NCI-H146 treated with DMSO at 0.1 percent for 48 hours (cell line): ENCODE data around the gene PCDHA5.

Experiments used
- DNase-seq: peaks from one replicate; lab custom pipeline; 2025; ENCODE audit not compliant: unreplicated experiment; lab: John Stamatoyannopoulos, UW

PCDHA5 gene

DNA sequence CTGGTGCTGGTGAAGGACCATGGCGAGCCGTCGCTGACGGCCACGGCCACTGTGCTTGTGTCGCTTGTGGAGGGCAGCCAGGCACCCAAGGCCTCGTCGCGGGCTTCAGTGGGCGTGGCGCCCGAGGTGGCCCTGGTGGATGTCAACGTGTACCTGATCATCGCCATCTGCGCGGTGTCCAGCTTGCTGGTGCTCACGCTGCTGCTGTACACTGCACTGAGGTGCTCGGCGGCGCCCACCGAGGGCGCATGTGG, 36.5 kb downstream of the PCDHA5 start:
- no peak for DNase-seq

- no peak for DNase-seq
Measured at GRCh38 chr5:140862441-140863295, 41.3 kb downstream of the PCDHA5 start.

DNA sequence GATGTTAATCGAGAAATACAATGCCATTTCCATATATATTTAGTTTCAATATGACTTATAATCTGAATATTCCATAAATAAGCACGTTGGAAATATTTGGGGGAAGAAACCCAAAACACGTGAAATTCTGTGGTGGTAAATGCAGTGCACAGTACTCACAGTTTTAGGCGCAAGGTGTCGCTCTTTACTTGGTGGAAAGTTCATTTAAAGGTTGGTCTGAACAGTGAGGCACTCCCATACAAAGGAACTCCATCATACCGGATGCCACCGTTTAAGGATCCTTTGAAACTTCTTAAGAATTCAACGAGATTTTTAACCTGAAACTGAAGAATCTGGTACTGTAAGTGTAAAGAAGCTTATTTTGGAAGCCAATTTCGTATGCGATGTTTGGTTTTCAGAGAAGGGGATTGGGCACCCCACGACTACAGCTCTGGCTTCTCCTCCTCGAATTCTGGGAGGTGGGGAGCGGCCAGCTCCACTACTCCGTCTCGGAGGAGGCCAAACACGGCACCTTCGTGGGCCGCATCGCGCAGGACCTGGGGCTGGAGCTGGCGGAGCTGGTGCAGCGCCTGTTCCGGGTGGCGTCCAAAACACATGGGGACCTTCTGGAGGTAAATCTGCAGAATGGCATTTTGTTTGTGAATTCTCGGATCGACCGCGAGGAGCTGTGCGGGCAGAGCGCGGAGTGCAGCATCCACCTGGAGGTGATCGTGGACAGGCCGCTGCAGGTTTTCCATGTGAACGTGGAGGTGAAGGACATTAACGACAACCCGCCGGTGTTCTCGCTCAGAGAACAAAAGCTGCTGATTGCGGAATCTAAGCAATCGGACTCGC, 47.5 kb downstream of the PCDHA5 start, which contains the start of gene PCDHA11:
TSS of gene PCDHA11 (plus strand) at position 237 of the 834 bp plus-strand sequence. CDS start at position 384, 147 bp downstream.
- no peak for DNase-seq

DNA sequence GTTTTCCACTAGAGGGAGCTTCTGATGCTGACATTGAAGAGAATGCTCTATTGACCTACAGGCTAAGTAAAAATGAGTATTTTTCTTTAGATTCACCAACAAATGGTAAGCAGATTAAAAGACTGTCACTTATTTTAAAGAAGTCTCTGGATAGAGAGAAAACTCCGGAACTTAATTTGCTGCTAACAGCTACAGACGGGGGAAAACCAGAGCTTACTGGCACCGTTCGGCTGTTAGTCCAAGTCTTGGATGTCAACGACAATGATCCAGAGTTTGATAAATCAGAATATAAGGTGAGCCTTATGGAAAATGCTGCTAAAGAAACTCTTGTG, 48.1 kb downstream of the PCDHA5 start:
- DNase-seq, result no peak

DNA sequence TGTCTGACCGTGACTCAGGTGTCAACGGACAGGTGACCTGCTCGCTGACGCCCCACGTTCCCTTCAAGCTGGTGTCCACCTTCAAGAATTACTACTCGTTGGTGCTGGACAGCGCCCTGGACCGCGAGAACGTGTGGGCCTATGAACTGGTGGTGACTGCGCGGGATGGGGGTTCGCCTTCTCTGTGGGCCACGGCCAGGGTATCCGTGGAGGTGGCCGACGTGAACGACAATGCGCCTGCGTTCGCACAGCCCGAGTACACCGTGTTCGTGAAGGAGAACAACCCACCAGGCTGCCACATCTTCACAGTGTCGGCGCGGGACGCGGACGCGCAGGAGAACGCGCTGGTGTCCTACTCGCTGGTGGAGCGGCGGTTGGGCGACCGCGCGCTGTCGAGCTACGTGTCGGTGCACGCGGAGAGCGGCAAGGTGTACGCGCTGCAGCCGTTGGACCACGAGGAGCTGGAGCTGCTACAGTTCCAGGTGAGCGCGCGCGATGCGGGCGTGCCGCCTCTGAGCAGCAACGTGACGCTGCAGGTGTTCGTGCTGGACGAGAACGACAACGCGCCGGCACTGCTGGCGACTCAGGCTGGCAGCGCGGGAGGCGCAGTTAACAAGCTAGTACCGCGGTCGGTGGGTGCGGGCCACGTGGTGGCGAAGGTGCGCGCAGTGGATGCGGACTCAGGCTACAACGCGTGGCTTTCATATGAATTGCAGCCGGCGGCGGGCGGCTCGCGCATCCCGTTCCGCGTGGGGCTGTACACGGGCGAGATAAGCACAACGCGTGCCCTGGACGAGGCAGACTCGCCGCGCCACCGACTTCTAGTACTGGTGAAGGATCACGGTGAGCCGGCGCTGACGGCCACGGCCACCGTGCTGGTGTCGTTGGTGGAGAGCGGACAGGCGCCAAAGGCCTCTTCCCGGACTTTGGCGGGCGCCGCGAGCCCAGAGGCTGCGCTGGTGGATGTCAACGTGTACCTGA, 49.1 kb downstream of the PCDHA5 start:
- no peak for DNase-seq
